ENCODE measurements around the gene TAF5. TPM values are rescaled to one million over a fixed set of nuclear protein-coding genes. Genes with fewer than 3 reads are reported as not detected.
A peak's percentile ranks its signal among the peaks of the same experiment; 100 is the strongest.
"Not testable (repeated sequence)": the region's sequence is repeated elsewhere in the genome, so short reads cannot be mapped to it uniquely, and the experiment has no call there.

The TAF5 gene
- total and polyA plus RNA-seq, 9 donors, result 2.5 to 6.6 (median 4.0) TPM

- H3K36me3 ChIP-seq, result no peaks in the 10 kb centered on the region
- intact Hi-C loops (cut with DNase I), result no loop called here
These were observed 31.4 kb upstream of the TAF5 start for GRCh38 chr10:103336370-103336769.

GRCh38 chr10:103350175-103350516 lies 17.6 kb upstream of the TAF5 start:
- Histone ChIP-seq H3K9me3 (no peaks in the 10 kb centered on the region), H3K4me1 (ENCODE audit: insufficient read depth) (peaks cover 1% of the 10 kb centered on the region), H3K27ac (peak overlapping the region; percentile 78 to 81), H3K27me3 (no peaks in the 10 kb centered on the region), H3K36me3 (no peaks in the 10 kb centered on the region), H3K4me3 (peak overlapping the region; percentile 78)
- intact Hi-C loops (cut with DNase I), result no loop called here
- 28 to 44% (median 36%) methylated on average over 16 of the region's 16 CpGs for WGBS, 3 donors
- TF ChIP-seq CTCF (IDR thresholded peaks at IDR 0.05), result no peak
- no peak for TF ChIP-seq EP300 (IDR thresholded peaks at IDR 0.05)
- TF ChIP-seq POLR2A (IDR thresholded peaks at IDR 0.05), result no peak
- no peak for DNase-seq

More at GRCh38 chr10:103336370-103336769, 31.4 kb upstream of the TAF5 start:
- 94 to 97% (median 96%) methylated on average over 4 of the region's 4 CpGs for WGBS, 3 donors
- Histone ChIP-seq H3K4me3 (no peak overlapping the region), H3K9me3 (no peaks in the 10 kb centered on the region), H3K27me3 (no peaks in the 10 kb centered on the region), H3K4me1 (ENCODE audit: insufficient read depth) (no peaks in the 10 kb centered on the region), H3K27ac (no peak overlapping the region)
- TF ChIP-seq POLR2A (IDR thresholded peaks at IDR 0.05) (no peak), CTCF (IDR thresholded peaks at IDR 0.05) (no peak), EP300 (IDR thresholded peaks at IDR 0.05) (no peak)
- DNase-seq, result no peak

- H3K36me3 ChIP-seq, result no peaks in the 10 kb centered on the region
- 0 to 1% (median 1%) methylated on average over 55 to 82 of the region's 82 CpGs for WGBS, 3 donors
- peaks cover 1% of the 10 kb centered on the region for H3K4me1 ChIP-seq (ENCODE audit: insufficient read depth)
- H3K27ac ChIP-seq, result peak within 1 kb of the TSS; percentile 78 to 81
- no peaks in the 10 kb centered on the region for H3K9me3 ChIP-seq
- peak within 1 kb of the TSS; percentile 78 for H3K4me3 ChIP-seq
- intact Hi-C loops (cut with DNase I), result no loop called here
- no peak for TF ChIP-seq CTCF (IDR thresholded peaks at IDR 0.05)
- no peak for TF ChIP-seq POLR2A (IDR thresholded peaks at IDR 0.05)
- no peak for TF ChIP-seq EP300 (IDR thresholded peaks at IDR 0.05)
- peak; percentile 79 to 92 (median 87) for DNase-seq
- no peaks in the 10 kb centered on the region for H3K27me3 ChIP-seq
These were observed 17.1 kb upstream of the TAF5 start, which contains the start of gene PCGF6 for GRCh38 chr10:103350517-103351260. TSS of gene PCGF6 (minus strand) at chr10:103351140. CDS start at chr10:103351066, 74 bp downstream.

GRCh38 chr10:103353281-103353680 lies 14.5 kb upstream of the TAF5 start:
- TF ChIP-seq CTCF (IDR thresholded peaks at IDR 0.05), result no peak
- TF ChIP-seq POLR2A (IDR thresholded peaks at IDR 0.05), result no peak
- no peak for TF ChIP-seq EP300 (IDR thresholded peaks at IDR 0.05)
- Histone ChIP-seq H3K27me3 (no peaks in the 10 kb centered on the region), H3K36me3 (no peaks in the 10 kb centered on the region), H3K4me1 (ENCODE audit: insufficient read depth) (peaks cover 1% of the 10 kb centered on the region), H3K27ac (no peak overlapping the region), H3K9me3 (no peaks in the 10 kb centered on the region), H3K4me3 (no peak overlapping the region)
- DNase-seq, result no peak
- intact Hi-C loops (cut with DNase I), result no loop called here
- 23 to 36% (median 32%) methylated on average over 2 of the region's 2 CpGs for WGBS, 3 donors

- H3K27me3 ChIP-seq; H3K4me1 ChIP-seq (ENCODE audit: insufficient read depth); H3K36me3 ChIP-seq; intact Hi-C loops (cut with DNase I); DNase-seq; H3K27ac ChIP-seq; H3K9me3 ChIP-seq; H3K4me3 ChIP-seq: not testable (repeated sequence)
- 83 to 93% (median 89%) methylated on average over 4 of the region's 4 CpGs for WGBS, 3 donors
These were observed 13.2 kb upstream of the TAF5 start for GRCh38 chr10:103354567-103354966.
